GM10248 (cell line): ENCODE measurements around the gene SLC7A5.

ENCODE experiments used
- CTCF ChIA-PET: fragments of 300-600 bp; sonication (Branson Sonifier 250); formaldehyde crosslinking; extraction: SDS; loops from one replicate; lab custom pipeline; 2021; ENCODE audit warnings: antibody characterized with exemption; lab: Yijun Ruan, JAX
- POLR2A ChIA-PET: fragments of 350-650 bp; sonication (Branson Sonifier 250); formaldehyde crosslinking; extraction: SDS; loops from one replicate; lab custom pipeline; 2020; ENCODE audit warnings: antibody characterized with exemption; lab: Yijun Ruan, JAX
- DNase-seq: peaks from one replicate; pipeline ENCODE4 v3.0.0; 2012; ENCODE audit errors: extremely low spot score
- CTCF ChIP-seq: IDR thresholded peaks from 2 replicates; pipeline ENCODE4 v1.5.1; 2012; ENCODE audit warnings: mild to moderate bottlenecking, low read depth; ENCODE audit errors: extremely low read depth, missing control alignments, control extremely low read depth

SLC7A5 gene

DNA sequence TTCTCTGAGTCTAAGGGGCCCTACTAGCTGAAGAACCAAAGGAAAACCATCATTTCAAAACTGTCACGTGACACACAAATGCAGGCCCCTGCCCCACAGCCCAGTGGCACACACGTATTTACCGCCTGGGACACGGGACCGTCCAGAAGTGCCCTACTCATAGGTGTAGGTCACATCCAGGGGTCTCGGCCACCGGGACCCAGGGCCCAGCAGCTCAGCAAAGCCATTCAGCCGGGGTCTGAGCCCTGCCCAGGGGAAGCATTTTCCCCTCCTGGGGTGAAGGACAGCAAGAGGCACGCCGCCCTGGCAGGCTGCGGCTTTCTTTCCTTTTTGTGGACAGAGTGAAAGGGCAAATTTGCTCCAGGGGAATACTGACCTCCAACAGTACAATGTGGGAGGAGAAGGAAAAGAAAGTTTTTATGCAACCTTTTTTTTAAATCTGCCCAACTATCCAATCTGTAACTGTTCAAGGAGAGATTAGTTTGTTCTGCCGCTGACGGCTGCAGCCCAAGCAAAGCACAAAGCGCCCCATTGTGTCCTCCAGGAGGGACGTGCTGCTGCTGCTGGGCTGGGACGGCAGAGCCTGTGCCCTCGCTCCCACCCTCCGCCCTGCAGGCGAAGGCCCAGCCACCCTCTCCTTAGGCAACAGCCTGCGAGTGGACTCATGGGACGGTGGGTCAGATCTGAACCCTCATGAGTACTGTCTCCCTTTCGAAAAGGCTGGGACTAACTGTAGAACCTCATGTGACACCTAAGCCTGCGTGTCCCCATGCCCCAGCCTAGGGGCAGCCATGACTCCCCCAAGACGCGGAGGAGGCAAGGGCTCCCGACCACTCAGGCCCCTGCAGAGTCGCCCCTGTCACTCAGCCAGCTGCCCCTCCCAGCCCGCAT is 21.3 kb downstream of the SLC7A5 start:
- POLR2A ChIA-PET = no interaction called here
- no peak for TF ChIP-seq CTCF
- DNase-seq = no peak
- CTCF ChIA-PET = interaction anchor here (2.3 to 14.3 kb wide), 7 partner anchors 10 to 68 kb away, joined by 7 to 239 read pairs (median 36); partner anchors contain the start of gene SLC7A5

GRCh38 chr16:87847467-87847784 is 21.9 kb downstream of the SLC7A5 start:
- DNase-seq = no peak
- CTCF ChIA-PET = interaction anchor here (2.3 to 14.3 kb wide), 4 partner anchors 11 to 67 kb away, joined by 7 to 239 read pairs (median 22); partner anchors contain the start of gene SLC7A5
- POLR2A ChIA-PET = no interaction called here
- no peak for TF ChIP-seq CTCF

DNA sequence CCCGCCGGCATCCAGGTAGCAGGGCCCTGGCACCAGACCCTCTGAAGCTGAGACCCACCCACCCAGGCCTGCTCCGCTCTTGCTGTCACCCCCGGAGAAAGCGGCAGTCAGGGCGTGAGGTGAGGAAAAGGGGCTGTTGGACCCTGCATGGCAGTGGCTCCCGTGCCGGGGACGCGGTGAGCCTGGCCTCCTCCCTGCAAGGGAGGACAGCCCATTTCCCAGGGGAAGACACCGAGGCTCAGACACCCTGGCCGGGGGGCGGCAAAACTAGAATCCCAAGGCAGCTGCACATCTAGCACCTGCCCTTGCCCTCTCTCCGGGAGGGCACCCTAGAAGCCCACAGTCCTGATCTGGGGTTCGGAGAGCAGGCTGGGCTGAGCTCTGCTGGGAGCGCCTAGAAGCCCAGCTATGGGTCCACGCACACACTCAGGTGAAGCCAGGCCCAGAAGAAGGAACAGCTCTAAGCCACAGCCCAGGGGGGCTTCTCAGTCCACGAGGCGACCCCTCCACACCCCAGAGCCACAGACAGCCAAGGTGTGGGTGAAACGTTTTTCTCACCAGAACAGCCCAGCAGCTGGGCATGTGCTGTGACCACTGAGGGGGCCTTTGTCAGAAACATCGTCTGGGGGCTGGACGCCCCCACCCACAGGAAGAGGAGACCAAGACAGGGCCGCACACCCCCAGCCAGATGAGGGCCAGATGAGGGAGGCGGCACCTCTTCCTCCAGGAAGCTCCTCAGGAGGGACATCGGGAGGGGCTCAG is 22.4 kb downstream of the SLC7A5 start:
- ChIA-PET CTCF (interaction anchor here (1.0 to 14.3 kb wide), 6 partner anchors 11 to 77 kb away, joined by 3 to 239 read pairs (median 8); partner anchors contain the start of gene SLC7A5), POLR2A (interaction anchor here (1.2 kb wide), 1 partner anchor 21 kb away, joined by 3 read pairs; no protein-coding TSS in a partner anchor)
- TF ChIP-seq CTCF = no peak
- no peak for DNase-seq

DNA sequence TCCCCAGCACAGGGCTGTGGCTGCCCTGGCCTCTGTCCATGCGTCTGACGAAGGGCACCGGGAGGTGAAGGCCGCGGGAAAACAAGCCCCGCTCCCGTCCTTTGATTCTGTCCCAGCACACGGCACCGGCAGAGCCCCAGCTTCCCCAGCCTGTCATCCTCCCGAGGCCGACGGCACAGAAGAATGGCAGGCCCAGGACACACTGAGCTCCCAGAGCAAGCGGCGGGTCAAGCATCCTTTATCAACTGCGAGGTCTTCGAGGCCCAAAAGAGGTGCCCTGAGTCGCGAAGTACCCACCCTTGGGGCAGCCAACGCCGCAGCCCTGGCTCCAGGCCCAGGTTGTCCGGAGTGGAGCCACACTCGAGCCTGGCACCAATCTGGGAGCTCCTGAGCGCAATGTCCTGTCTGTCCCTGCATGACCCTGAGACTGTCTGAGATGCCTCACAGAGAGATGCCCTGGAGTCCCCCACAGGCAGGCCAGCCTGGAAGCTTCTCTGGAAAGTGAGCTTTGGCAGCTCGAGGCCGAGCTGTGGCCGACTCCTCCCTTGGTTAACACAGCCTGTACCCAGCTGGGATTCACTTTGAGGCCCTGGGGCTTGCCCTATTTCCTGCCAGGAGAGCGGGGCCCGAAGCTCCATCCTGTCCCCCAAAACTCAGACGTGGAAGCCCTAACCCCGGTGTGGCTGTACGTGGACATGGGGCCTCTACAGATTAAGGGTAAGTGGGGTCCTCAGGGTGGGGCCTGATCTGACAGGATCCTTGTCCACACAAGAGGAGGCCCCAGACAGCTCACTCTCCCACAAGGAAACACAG is 23.3 kb downstream of the SLC7A5 start:
- POLR2A ChIA-PET = interaction anchor here (1.2 kb wide), 1 partner anchor 22 kb away, joined by 3 read pairs; no protein-coding TSS in a partner anchor
- no peak for DNase-seq
- TF ChIP-seq CTCF = no peak
- CTCF ChIA-PET = interaction anchor here (1.0 to 14.3 kb wide), 6 partner anchors 10 to 76 kb away, joined by 3 to 239 read pairs (median 8); partner anchors contain the start of gene SLC7A5

- TF ChIP-seq CTCF = no peak
- CTCF ChIA-PET = interaction anchor here (0.8 to 14.3 kb wide), 3 partner anchors 8 to 65 kb away, joined by 3 to 239 read pairs (median 36); partner anchors contain the start of gene SLC7A5
- POLR2A ChIA-PET = no interaction called here
- DNase-seq = no peak
Measured at GRCh38 chr16:87845213-87845612, 24.1 kb downstream of the SLC7A5 start.
